Measurements from ENCODE around the gene CNPY1.
A peak's percentile ranks its signal among the peaks of the same experiment; 100 is the strongest.

CNPY1 gene

GRCh38 chr7:155536451-155536850 is 9.9 kb downstream of the CNPY1 start:
- Histone ChIP-seq H3K36me3 (ENCODE audit: insufficient read depth, low read length) (no peaks in the 10 kb centered on the region), H3K27ac (ENCODE audit: low read depth, low read length, poor library complexity, severe bottlenecking) (no peak overlapping the region), H3K9ac (ENCODE audit: low read length) (no peak overlapping the region), H4K20me1 (ENCODE audit: insufficient read depth, low read length) (no peaks in the 10 kb centered on the region), H3K27me3 (ENCODE audit: insufficient read depth, low read length) (peaks cover 8% of the 10 kb centered on the region), H3K4me3 (ENCODE audit: low read depth, low read length, poor library complexity, severe bottlenecking) (no peak overlapping the region), H3K79me2 (ENCODE audit: insufficient read depth, low read length) (no peaks in the 10 kb centered on the region), H3F3A (ENCODE audit: insufficient read depth, low read length) (no peaks in the 10 kb centered on the region), H3K4me2 (ENCODE audit: low read length) (no peak overlapping the region), H3K9me3 (ENCODE audit: low read length) (no peaks in the 10 kb centered on the region), H2AFZ (ENCODE audit: low read length) (no peak overlapping the region), H3K4me1 (ENCODE audit: insufficient read depth, low read length, severe bottlenecking) (no peaks in the 10 kb centered on the region), H3K9me2 (ENCODE audit: low read depth, low read length) (no peaks in the 10 kb centered on the region)
- TF ChIP-seq EZH2 (IDR thresholded peaks at IDR 0.05; ENCODE audit: borderline replicate concordance, low read length) = no peak
- TF ChIP-seq CTCF (IDR thresholded peaks at IDR 0.05; ENCODE audit: low read length) = no peak

GRCh38 chr7:155534691-155535090 is 11.7 kb downstream of the CNPY1 start:
- TF ChIP-seq EZH2 (IDR thresholded peaks at IDR 0.05; ENCODE audit: borderline replicate concordance, low read length) = no peak
- no peak for TF ChIP-seq CTCF (IDR thresholded peaks at IDR 0.05; ENCODE audit: low read length)
- Histone ChIP-seq H3F3A (ENCODE audit: insufficient read depth, low read length) (no peaks in the 10 kb centered on the region), H4K20me1 (ENCODE audit: insufficient read depth, low read length) (no peaks in the 10 kb centered on the region), H2AFZ (ENCODE audit: low read length) (no peak overlapping the region), H3K27ac (ENCODE audit: low read depth, low read length, poor library complexity, severe bottlenecking) (no peak overlapping the region), H3K79me2 (ENCODE audit: insufficient read depth, low read length) (no peaks in the 10 kb centered on the region), H3K9ac (ENCODE audit: low read length) (no peak overlapping the region), H3K4me1 (ENCODE audit: insufficient read depth, low read length, severe bottlenecking) (no peaks in the 10 kb centered on the region), H3K4me2 (ENCODE audit: low read length) (no peak overlapping the region), H3K9me3 (ENCODE audit: low read length) (no peaks in the 10 kb centered on the region), H3K27me3 (ENCODE audit: insufficient read depth, low read length) (peaks cover 6% of the 10 kb centered on the region), H3K9me2 (ENCODE audit: low read depth, low read length) (no peaks in the 10 kb centered on the region), H3K36me3 (ENCODE audit: insufficient read depth, low read length) (no peaks in the 10 kb centered on the region), H3K4me3 (ENCODE audit: low read depth, low read length, poor library complexity, severe bottlenecking) (no peak overlapping the region)

- H4K20me1 ChIP-seq (ENCODE audit: insufficient read depth, low read length) = no peaks in the 10 kb centered on the region
- H3K9ac ChIP-seq (ENCODE audit: low read length) = no peak overlapping the region
- TF ChIP-seq CTCF (IDR thresholded peaks at IDR 0.05; ENCODE audit: low read length) (peak; percentile 67), EZH2 (IDR thresholded peaks at IDR 0.05; ENCODE audit: borderline replicate concordance, low read length) (no peak)
Observed at GRCh38 chr7:155533827-155534690, 12.3 kb downstream of the CNPY1 start.

More at GRCh38 chr7:155533827-155534690, 12.3 kb downstream of the CNPY1 start:
- Histone ChIP-seq H3K36me3 (ENCODE audit: insufficient read depth, low read length) (no peaks in the 10 kb centered on the region), H3K79me2 (ENCODE audit: insufficient read depth, low read length) (no peaks in the 10 kb centered on the region), H3K9me3 (ENCODE audit: low read length) (no peaks in the 10 kb centered on the region), H3K9me2 (ENCODE audit: low read depth, low read length) (no peaks in the 10 kb centered on the region), H3K27ac (ENCODE audit: low read depth, low read length, poor library complexity, severe bottlenecking) (no peak overlapping the region), H3K4me3 (ENCODE audit: low read depth, low read length, poor library complexity, severe bottlenecking) (no peak overlapping the region), H3K4me1 (ENCODE audit: insufficient read depth, low read length, severe bottlenecking) (no peaks in the 10 kb centered on the region), H3K4me2 (ENCODE audit: low read length) (no peak overlapping the region), H2AFZ (ENCODE audit: low read length) (no peak overlapping the region), H3K27me3 (ENCODE audit: insufficient read depth, low read length) (peaks cover 6% of the 10 kb centered on the region), H3F3A (ENCODE audit: insufficient read depth, low read length) (no peaks in the 10 kb centered on the region)

All from OCI-LY1 (cell line).